ENCODE data around the gene ITGB3. TPM values are rescaled to one million over a fixed set of nuclear protein-coding genes. Genes with fewer than 3 reads are reported as not detected.

ITGB3 gene
- polyA plus RNA-seq, 1 of the 3 experiments (the other 2 are of a cell fraction), result 4.6 TPM

DNA sequence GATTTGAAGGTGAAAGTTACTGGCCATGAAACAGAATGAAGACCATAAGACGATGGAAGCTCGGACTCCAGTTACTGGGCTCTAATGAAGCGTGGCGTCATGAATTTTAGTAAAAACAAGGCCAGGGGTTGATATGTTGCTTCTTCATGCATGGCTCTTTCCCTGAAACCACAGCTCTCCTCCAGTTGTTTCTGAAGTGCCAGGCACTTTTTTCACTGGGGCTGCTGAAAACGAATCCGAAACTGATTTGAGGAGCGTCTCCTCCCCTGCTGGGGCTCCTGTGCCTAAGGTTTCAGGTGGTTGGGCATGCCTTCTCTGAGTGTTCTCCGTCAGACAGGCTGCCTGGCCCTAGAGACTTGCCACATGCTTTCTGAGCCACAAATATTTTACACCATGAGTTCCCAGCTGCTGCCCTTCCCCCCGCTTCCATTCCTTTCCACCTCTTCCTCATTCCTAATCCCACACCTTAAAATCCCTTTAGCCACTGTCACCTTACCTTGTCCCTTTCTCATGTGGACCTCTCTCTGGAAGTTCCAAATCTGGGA lies 48.1 kb upstream of the ITGB3 start:
- no peaks in the 10 kb centered on the region for H3K27me3 ChIP-seq (ENCODE audit: insufficient read depth)
- ChIA-PET POLR2A (interaction anchor here (0.6 kb wide), 1 partner anchor 445 kb away, joined by 3 read pairs; no protein-coding TSS in a partner anchor), CTCF (no interaction called here)
- no peak overlapping the region for H3K4me2 ChIP-seq
- no peak overlapping the region for H3K27ac ChIP-seq (ENCODE audit: low read depth in 2 of 2, low read length in 1 of 2)
- no peak overlapping the region for H3K4me3 ChIP-seq (ENCODE audit: low read depth in 2 of 2, low read length in 1 of 2)
- peaks cover 4% of the 10 kb centered on the region; the same call in 1 of the 2 replicates for H3K9me2 ChIP-seq
- no peaks in the 10 kb centered on the region for H3K79me2 ChIP-seq (ENCODE audit: insufficient read depth)
- H3K36me3 ChIP-seq (replicated peaks in 1 of 2; ENCODE audit: control insufficient read depth in 1 of 2, insufficient read depth in 2 of 2, low read length in 1 of 2), result no peaks in the 10 kb centered on the region
- TF ChIP-seq SMC3 (IDR thresholded peaks at IDR 0.05; ENCODE audit: low read depth, low read length) (no peak), ZBTB33 (IDR thresholded peaks at IDR 0.05; ENCODE audit: borderline replicate concordance, low read depth) (no peak), EZH2phosphoT487 (IDR thresholded peaks at IDR 0.05; ENCODE audit: borderline replicate concordance, low read depth) (no peak), RAD21 (IDR thresholded peaks at IDR 0.05; ENCODE audit: low read length) (no peak), MEF2A (IDR thresholded peaks at IDR 0.05; ENCODE audit: borderline replicate concordance, low read depth) (no peak)
- no peak overlapping the region for H3K9ac ChIP-seq
- no peaks in the 10 kb centered on the region for H3K4me1 ChIP-seq (ENCODE audit: control insufficient read depth in 1 of 2, insufficient read depth in 2 of 2, low read depth in 1 of 2, low read length in 1 of 2)
- no peaks in the 10 kb centered on the region for H4K20me1 ChIP-seq (ENCODE audit: insufficient read depth)
- no peak for DNase-seq
- H2AFZ ChIP-seq (ENCODE audit: low read depth), result no peak overlapping the region
- H3F3A ChIP-seq (replicated peaks; ENCODE audit: insufficient read depth), result no peaks in the 10 kb centered on the region
- 0 out of 2 replicates have a peak, but pooled peaks cover 7% of the 10 kb centered on the region for H3K9me3 ChIP-seq
- WGBS (ENCODE audit: low lambda C conversion rate), result 92% methylated on average over 9 of the region's 9 CpGs

GRCh38 chr17:47207143-47208067 lies 46.2 kb upstream of the ITGB3 start:
- Histone ChIP-seq H3K27me3 (ENCODE audit: insufficient read depth) (no peaks in the 10 kb centered on the region), H3K4me3 (ENCODE audit: low read depth in 2 of 2, low read length in 1 of 2) (no peak overlapping the region), H4K20me1 (ENCODE audit: insufficient read depth) (no peaks in the 10 kb centered on the region), H3K36me3 (replicated peaks in 1 of 2; ENCODE audit: control insufficient read depth in 1 of 2, insufficient read depth in 2 of 2, low read length in 1 of 2) (no peaks in the 10 kb centered on the region), H3K79me2 (ENCODE audit: insufficient read depth) (no peaks in the 10 kb centered on the region), H3K9me2 (peaks cover 2% of the 10 kb centered on the region; the same call in 1 of the 2 replicates), H3K9me3 (0 out of 2 replicates have a peak, but pooled peaks cover 7% of the 10 kb centered on the region), H3F3A (replicated peaks; ENCODE audit: insufficient read depth) (no peaks in the 10 kb centered on the region), H3K27ac (ENCODE audit: low read depth in 2 of 2, low read length in 1 of 2) (no peak overlapping the region), H3K4me2 (no peak overlapping the region), H3K4me1 (ENCODE audit: control insufficient read depth in 1 of 2, insufficient read depth in 2 of 2, low read depth in 1 of 2, low read length in 1 of 2) (no peaks in the 10 kb centered on the region), H3K9ac (no peak overlapping the region), H2AFZ (ENCODE audit: low read depth) (no peak overlapping the region)
- ChIA-PET CTCF (interaction anchor here (0.6 to 5.3 kb wide), 7 partner anchors 11 to 409 kb away, joined by 3 to 23 read pairs (median 3); partner anchors contain the start of gene CDC27), POLR2A (no interaction called here)
- 74% methylated on average over 8 of the region's 8 CpGs for WGBS (ENCODE audit: low lambda C conversion rate)
- DNase-seq, result no peak
- TF ChIP-seq NFIC (IDR thresholded peaks at IDR 0.05; ENCODE audit: borderline replicate concordance) (no peak), TAF1 (IDR thresholded peaks at IDR 0.05; ENCODE audit: borderline replicate concordance, low read depth, low read length) (no peak), JUND (IDR thresholded peaks at IDR 0.05) (no peak), ELF1 (IDR thresholded peaks at IDR 0.05) (no peak), NRF1 (IDR thresholded peaks at IDR 0.05; ENCODE audit: low read depth, low read length) (no peak), RFX5 (IDR thresholded peaks at IDR 0.05; ENCODE audit: low read length) (no peak), REST (IDR thresholded peaks at IDR 0.05; ENCODE audit: low read depth, low read length) (no peak), ZBTB33 (IDR thresholded peaks at IDR 0.05; ENCODE audit: borderline replicate concordance, low read depth) (no peak), FOXM1 (IDR thresholded peaks at IDR 0.05; ENCODE audit: low read depth) (no peak), TCF12 (IDR thresholded peaks at IDR 0.05) (no peak), FOXJ3 (CRISPR knock-in tag; IDR thresholded peaks at IDR 0.05) (no peak), MXI1 (IDR thresholded peaks at IDR 0.05; ENCODE audit: low read depth, low read length) (no peak), TEAD4 (IDR thresholded peaks at IDR 0.05; ENCODE audit: borderline replicate concordance, insufficient read depth) (no peak), RXRA (IDR thresholded peaks at IDR 0.05; ENCODE audit: borderline replicate concordance, low read depth) (no peak), FOSL2 (IDR thresholded peaks at IDR 0.05; ENCODE audit: borderline replicate concordance, low read depth) (no peak)
